PC-3 (cell line): ENCODE results near the gene NCKIPSD. TPM values are rescaled to one million over a fixed set of nuclear protein-coding genes. Genes with fewer than 3 reads are reported as not detected.

ENCODE experiments used
- ATAC-seq: fragments of 200-7000 bp; cut with Tn5 transposase; 2 replicates; pipeline ENCODE4 v1.9.1; 2020; ENCODE audit warnings: mild to moderate bottlenecking, moderate library complexity
- BruUV-seq: library from RNA; stranded (reverse); fragments of 400-500 nt; replicated peaks from 2 replicates; lab custom pipeline; 2021; lab: Mats Ljungman, UMichigan
- CTCF ChIA-PET: fragments of 300-600 bp; sonication (Branson Sonifier 250); formaldehyde crosslinking; loops from one replicate; lab custom pipeline; 2022; ENCODE audit warnings: antibody characterized with exemption; lab: Charles Lee
- POLR2A ChIA-PET: fragments of 300-600 bp; sonication (Branson Sonifier 250); formaldehyde crosslinking; loops from one replicate; lab custom pipeline; 2022; ENCODE audit warnings: antibody characterized with exemption; ENCODE audit not compliant: unreplicated experiment; lab: Charles Lee
- DNase-seq: peaks from one replicate; pipeline ENCODE4 v3.0.0-alpha.2; 2015
- H2AFZ ChIP-seq: fragments of 300-600 bp; sonication (generic); 2 replicates; pipeline ENCODE4 v1.6.0; 2016; ENCODE audit warnings: antibody characterized with exemption, low read length
- H3F3A ChIP-seq: fragments of 300-600 bp; sonication (generic); one replicate; pipeline ENCODE4 v1.6.0; 2017; ENCODE audit warnings: antibody characterized with exemption, low read length, control low read depth, mild to moderate bottlenecking; ENCODE audit not compliant: unreplicated experiment
- H3K27ac ChIP-seq: fragments of 300-600 bp; sonication (generic); 2 replicates; pipeline ENCODE4 v1.5.1; 2016; ENCODE audit warnings: mild to moderate bottlenecking, low read length
- H3K27me3 ChIP-seq: fragments of 300-600 bp; sonication (generic); 2 replicates; pipeline ENCODE4 v1.6.1; 2016; ENCODE audit warnings: low read length, mixed read lengths
- H3K36me3 ChIP-seq: fragments of 300-600 bp; sonication (generic); 2 replicates; pipeline ENCODE4 v1.6.1; 2016; ENCODE audit warnings: low read depth, mixed run types, low read length, mixed read lengths
- H3K4me1 ChIP-seq: fragments of 300-600 bp; sonication (generic); 2 replicates; pipeline ENCODE4 v1.5.1; 2016; ENCODE audit warnings: low read length; ENCODE audit not compliant: insufficient read depth
- H3K4me2 ChIP-seq: fragments of 300-600 bp; sonication (generic); 2 replicates; pipeline ENCODE4 v1.6.0; 2016; ENCODE audit warnings: low read length
- H3K4me3 ChIP-seq: fragments of 300-600 bp; sonication (generic); 2 replicates; pipeline ENCODE4 v1.5.1; 2016; ENCODE audit warnings: mild to moderate bottlenecking, low read length, mixed read lengths
- H3K79me2 ChIP-seq: fragments of 300-600 bp; sonication (generic); 2 replicates; pipeline ENCODE4 v1.6.1; 2017; ENCODE audit warnings: low read length, mixed read lengths
- H3K9ac ChIP-seq: fragments of 300-600 bp; sonication (generic); 2 replicates; pipeline ENCODE4 v1.6.0; 2016; ENCODE audit warnings: mild to moderate bottlenecking, low read length
- H3K9me2 ChIP-seq: fragments of 300-600 bp; sonication (generic); replicated peaks from 2 replicates; pipeline ENCODE4 v1.6.1; 2016; ENCODE audit warnings: mixed run types, low read length, mixed read lengths
- H3K9me3 ChIP-seq: fragments of 300-600 bp; sonication (generic); 2 replicates; pipeline ENCODE4 v1.6.1; 2016; ENCODE audit warnings: low read length, mixed read lengths
- H4K20me1 ChIP-seq: fragments of 300-600 bp; sonication (generic); 2 replicates; pipeline ENCODE4 v1.6.1; 2016; ENCODE audit warnings: low read length, mixed read lengths
- CTCF ChIP-seq: fragments of 300-600 bp; sonication (generic); conservative IDR thresholded peaks from 2 replicates; pipeline ENCODE4 v1.5.1; 2017; ENCODE audit warnings: antibody characterized with exemption, low read depth, mild to moderate bottlenecking, low read length
- EZH2 ChIP-seq: fragments of 300-600 bp; sonication (generic); IDR thresholded peaks from one replicate; pipeline ENCODE4 v1.6.1; 2017; ENCODE audit warnings: antibody characterized with exemption, mild to moderate bottlenecking, low read length; ENCODE audit not compliant: unreplicated experiment
- EZH2phosphoT487 ChIP-seq: fragments of 300-600 bp; sonication (generic); IDR thresholded peaks from 2 replicates; pipeline ENCODE4 v1.6.1; 2018; ENCODE audit warnings: mild to moderate bottlenecking, antibody characterized with exemption, low read length, borderline replicate concordance
- intact Hi-C: fragments of 100-400 bp; cut with micrococcal nuclease; formaldehyde crosslinking; loops from 2 replicates; pipeline ENCODE4 v1.9.0; 2023
- total RNA-seq: library from RNA; depleted of rRNA; stranded (reverse); fragments of >200 nt; gene quantifications from 2 replicates; pipeline ENCODE4 v1.2.3, GENCODE V29; 2014

Gene NCKIPSD
- total RNA-seq, 1 experiment from 2014 or later = 66.8 TPM

- peak; percentile 10 for ATAC-seq
- intact Hi-C loops = no loop called here
- Histone ChIP-seq H3K36me3 (peaks cover 56% of the 10 kb centered on the region), H3K9ac (no peak overlapping the region), H2AFZ (no peak overlapping the region), H3K27me3 (no peaks in the 10 kb centered on the region), H3K9me2 (no peaks in the 10 kb centered on the region), H3K27ac (peak overlapping the region; percentile 55), H3K9me3 (no peaks in the 10 kb centered on the region), H4K20me1 (peaks cover 70% of the 10 kb centered on the region), H3K4me2 (peak overlapping the region; percentile 32; the same call in 1 of the 2 replicates), H3F3A (no peaks in the 10 kb centered on the region), H3K4me3 (no peak overlapping the region), H3K79me2 (peaks cover 97% of the 10 kb centered on the region), H3K4me1 (peaks cover 12% of the 10 kb centered on the region)
- peak; percentile 35 for DNase-seq
- no TSS peak for BruUV-seq
- TF ChIP-seq EZH2 (no peak), CTCF (no peak), EZH2phosphoT487 (no peak)
- ChIA-PET POLR2A (interaction anchor here (0.6 to 1.1 kb wide), 4 partner anchors 9 to 321 kb away, joined by 3 to 17 read pairs (median 4); partner anchors contain the start of gene IMPDH2), CTCF (interaction anchor here (0.5 to 0.9 kb wide), 3 partner anchors 10 to 131 kb away, joined by 3 read pairs; no protein-coding TSS in a partner anchor)
Measured at GRCh38 chr3:48708481-48708889, 22.8 kb upstream of the NCKIPSD start.

GRCh38 chr3:48707157-48707556, 21.4 kb upstream of the NCKIPSD start:
- H2AFZ ChIP-seq = no peak overlapping the region
- no peaks in the 10 kb centered on the region for H3K9me2 ChIP-seq
- H3F3A ChIP-seq = no peaks in the 10 kb centered on the region
- H3K4me1 ChIP-seq = peaks cover 12% of the 10 kb centered on the region
- H3K4me2 ChIP-seq = no peak overlapping the region
- ATAC-seq (no peak), DNase-seq (no peak)
- H3K27ac ChIP-seq = no peak overlapping the region
- H4K20me1 ChIP-seq = peaks cover 72% of the 10 kb centered on the region
- ChIA-PET CTCF (no interaction called here), POLR2A (interaction anchor here (0.6 kb wide), 1 partner anchor 55 kb away, joined by 3 read pairs; no protein-coding TSS in a partner anchor)
- no TSS peak for BruUV-seq
- peaks cover 98% of the 10 kb centered on the region for H3K79me2 ChIP-seq
- intact Hi-C loops = no loop called here
- H3K27me3 ChIP-seq = no peaks in the 10 kb centered on the region
- H3K4me3 ChIP-seq = no peak overlapping the region
- peaks cover 57% of the 10 kb centered on the region for H3K36me3 ChIP-seq
- H3K9ac ChIP-seq = no peak overlapping the region
- TF ChIP-seq EZH2phosphoT487 (no peak), CTCF (no peak)
- H3K9me3 ChIP-seq = no peaks in the 10 kb centered on the region

GRCh38 chr3:48702320-48702920, 16.7 kb upstream of the NCKIPSD start:
- no peak overlapping the region for H2AFZ ChIP-seq
- TF ChIP-seq EZH2 (no peak), EZH2phosphoT487 (no peak), CTCF (no peak)
- H3K4me2 ChIP-seq = no peak overlapping the region
- intact Hi-C loops = no loop called here
- BruUV-seq = no TSS peak
- ChIA-PET POLR2A (no interaction called here), CTCF (no interaction called here)
- H3K36me3 ChIP-seq = peaks cover 50% of the 10 kb centered on the region
- H3K27ac ChIP-seq = no peak overlapping the region
- H3K9ac ChIP-seq = no peak overlapping the region
- peaks cover 98% of the 10 kb centered on the region for H3K79me2 ChIP-seq
- H3K9me2 ChIP-seq = no peaks in the 10 kb centered on the region
- DNase-seq (no peak), ATAC-seq (no peak)
- no peaks in the 10 kb centered on the region for H3K27me3 ChIP-seq
- no peaks in the 10 kb centered on the region for H3K9me3 ChIP-seq
- H3F3A ChIP-seq = no peaks in the 10 kb centered on the region
- H4K20me1 ChIP-seq = peaks cover 62% of the 10 kb centered on the region
- no peak overlapping the region for H3K4me3 ChIP-seq
- H3K4me1 ChIP-seq = peaks cover 4% of the 10 kb centered on the region; the same call in 1 of the 2 replicates
